GM18502 (cell line): Measurements from ENCODE around the gene PGPEP1.
"Not testable (repeated sequence)": the region's sequence is repeated elsewhere in the genome, so short reads cannot be mapped to it uniquely, and the experiment has no call there.

Source experiments
- ATAC-seq: cut with Tn5 transposase; IDR thresholded peaks from one replicate; pipeline ENCODE4 v1.9.1; 2021; ENCODE audit warnings: mild to moderate bottlenecking; ENCODE audit not compliant: unreplicated experiment, poor library complexity

PGPEP1 gene

DNA sequence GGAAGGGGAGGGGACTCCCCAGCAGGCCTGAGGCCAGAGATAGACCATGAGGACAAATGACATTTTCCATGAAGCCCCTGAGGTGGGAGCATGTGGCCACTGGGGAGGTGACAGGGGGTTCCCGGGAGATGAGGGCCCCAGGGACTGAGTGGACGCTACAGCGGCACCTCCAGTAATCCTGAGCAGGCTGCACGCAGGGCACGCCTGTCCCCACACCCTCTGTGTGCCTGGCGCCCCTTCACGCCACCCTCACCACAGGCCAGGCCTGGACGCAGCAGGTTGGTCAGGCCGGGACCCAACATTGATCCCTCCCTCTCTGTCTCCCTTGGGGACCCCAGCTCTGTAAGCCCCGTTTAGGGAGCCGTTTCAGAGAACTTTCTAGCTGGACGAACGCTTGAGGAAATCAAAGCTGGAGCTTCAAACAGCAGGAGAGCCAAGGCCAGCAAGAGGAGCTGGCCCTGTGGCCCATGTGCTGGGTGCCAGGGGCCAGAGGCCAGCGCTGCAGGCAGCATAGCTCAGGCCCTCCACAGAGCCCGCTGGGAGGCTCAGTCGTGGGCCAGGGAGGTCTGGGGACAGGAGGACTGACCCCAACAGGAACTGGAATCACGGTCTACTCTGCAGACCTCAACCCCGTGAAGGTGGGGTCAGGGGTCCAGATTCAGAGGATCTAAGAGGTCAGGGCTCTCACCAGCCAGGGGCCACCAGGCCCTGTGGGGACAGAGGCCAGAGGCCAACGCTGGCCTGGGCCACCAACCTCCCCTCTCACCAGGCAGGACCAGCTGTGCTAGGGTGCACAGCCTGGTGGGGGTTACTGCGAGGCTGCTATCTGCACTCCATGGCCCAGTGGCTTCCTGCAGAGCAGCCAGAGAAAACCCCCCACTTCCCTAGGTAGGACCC, 32.1 kb upstream of the PGPEP1 start:
- no peak for ATAC-seq

DNA sequence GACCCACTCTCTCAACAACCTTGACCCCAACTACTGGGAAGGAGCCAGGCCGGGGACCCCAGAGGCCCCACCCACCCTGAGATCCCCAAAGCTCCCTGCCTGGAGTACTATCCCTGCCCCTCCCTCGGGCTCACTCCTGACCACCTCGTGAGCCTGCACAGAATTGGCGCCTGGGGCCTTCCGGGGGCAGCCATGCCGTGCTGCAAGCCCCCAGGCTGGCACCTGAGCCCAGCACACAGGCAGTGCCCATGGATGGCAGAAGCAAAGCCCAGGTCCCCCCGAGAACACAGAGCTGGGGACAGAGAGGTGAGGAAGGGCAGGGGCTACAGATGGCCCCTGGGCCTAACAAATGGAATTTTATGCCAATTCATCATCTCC, 31.5 kb upstream of the PGPEP1 start:
- no peak for ATAC-seq

GRCh38 chr19:18309525-18310064, 30.8 kb upstream of the PGPEP1 start:
- no peak for ATAC-seq

GRCh38 chr19:18310118-18310909, 30.1 kb upstream of the PGPEP1 start:
- ATAC-seq: no peak

DNA sequence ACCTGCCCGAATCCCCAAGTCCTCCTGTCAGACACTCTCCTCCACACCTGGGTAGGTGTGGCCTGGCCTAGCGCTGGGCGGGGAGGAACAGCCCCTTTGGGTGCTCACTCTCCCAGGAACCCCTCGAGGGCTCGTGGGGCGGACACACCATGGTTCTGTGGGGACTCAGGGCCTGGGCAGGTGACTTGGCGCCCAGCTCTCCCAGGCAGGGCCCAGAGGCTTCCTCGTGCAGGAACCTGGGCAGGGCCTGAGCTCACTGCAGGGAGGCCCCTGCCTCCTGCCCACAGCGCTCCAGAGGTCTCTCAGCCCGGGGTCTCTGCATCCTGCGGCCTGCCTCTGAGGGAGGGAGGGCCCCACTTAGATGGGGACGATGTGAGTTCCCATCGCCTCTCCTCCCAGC, 29.4 kb upstream of the PGPEP1 start:
- ATAC-seq: no peak

DNA sequence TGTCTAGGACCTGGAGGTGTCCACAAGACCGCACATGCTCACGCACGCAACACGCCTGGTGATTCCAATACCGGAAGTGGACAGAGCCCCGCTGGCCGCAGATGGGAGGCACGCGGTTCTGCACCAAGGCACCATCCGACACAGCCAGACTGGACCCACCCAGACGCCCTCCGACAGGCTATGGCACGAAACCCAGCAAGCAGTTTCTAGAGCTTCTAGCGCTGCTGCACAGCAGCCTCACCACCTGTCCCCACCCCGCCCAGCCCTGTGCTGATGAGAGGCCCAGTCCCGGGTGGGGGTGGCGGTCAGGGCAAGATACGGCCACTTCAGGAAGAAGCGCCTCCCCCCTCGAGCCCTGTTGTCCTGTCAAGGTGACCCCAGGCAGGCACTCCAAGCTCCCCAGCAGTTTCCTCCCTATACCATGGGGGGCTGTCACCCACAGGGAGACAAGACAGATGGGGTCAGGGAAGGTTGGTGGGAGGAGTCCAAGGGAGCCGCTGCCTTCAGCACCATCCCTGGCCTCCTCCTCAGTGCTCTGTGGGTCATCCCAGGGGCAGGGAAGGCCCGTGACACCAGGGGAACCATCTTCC, 28.8 kb upstream of the PGPEP1 start:
- ATAC-seq: no peak

- ATAC-seq: no peak
Observed at GRCh38 chr19:18312092-18312534, 28.3 kb upstream of the PGPEP1 start.

- ATAC-seq: no peak
Observed at GRCh38 chr19:18313398-18313797, 27.0 kb upstream of the PGPEP1 start.

GRCh38 chr19:18317961-18318800, 22.2 kb upstream of the PGPEP1 start:
- ATAC-seq: no peak

DNA sequence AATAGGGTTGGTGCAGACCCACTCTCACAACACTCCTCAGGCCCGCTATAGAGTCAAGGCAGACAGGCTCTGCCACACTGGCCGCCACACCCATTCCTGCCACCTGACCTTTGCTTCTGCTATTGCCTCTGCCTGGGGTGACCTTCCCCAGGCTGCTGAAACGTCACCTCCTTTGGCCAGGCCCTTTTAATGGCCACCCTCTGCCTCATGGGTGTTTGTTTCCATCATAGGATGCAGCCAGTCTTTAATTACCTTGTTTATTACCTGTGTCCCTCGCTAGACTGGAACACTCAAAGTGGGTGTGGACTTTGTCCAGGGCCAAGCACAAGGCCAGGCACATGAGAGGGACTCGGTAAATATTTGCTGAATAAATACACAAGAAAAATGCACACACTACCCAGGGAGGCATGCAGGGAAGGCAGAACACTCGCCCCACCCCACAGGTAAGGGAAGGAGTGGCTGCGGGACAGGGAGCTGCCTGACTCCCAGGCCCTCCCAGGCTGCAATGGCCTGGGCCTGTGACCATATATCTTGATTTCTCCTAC, 20.7 kb upstream of the PGPEP1 start:
- ATAC-seq: no peak

- ATAC-seq: no peak
Observed at GRCh38 chr19:18320865-18321733, 19.3 kb upstream of the PGPEP1 start.

GRCh38 chr19:18321734-18322102, 18.7 kb upstream of the PGPEP1 start:
- no peak for ATAC-seq

DNA sequence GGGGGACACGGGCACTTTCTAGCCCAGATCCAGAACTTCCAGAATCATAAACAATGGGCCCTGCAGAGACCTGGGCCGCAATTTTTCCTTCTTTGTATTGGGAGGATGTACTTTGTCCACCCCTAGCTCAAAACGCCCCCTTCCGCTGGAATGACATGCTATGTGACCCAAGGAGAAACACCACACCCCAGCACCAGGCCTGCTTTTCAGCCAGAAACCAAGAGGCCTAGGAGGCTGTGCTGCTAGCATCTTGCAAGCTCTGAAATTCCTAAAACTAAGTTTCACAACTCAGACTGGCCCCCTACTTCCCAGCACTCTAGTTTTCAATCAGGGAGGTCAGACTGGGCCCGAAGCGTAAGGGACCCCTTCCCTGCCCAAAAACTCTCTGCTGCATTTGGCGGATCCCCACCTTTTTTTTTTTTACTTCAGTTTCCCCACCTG, 18.1 kb upstream of the PGPEP1 start:
- ATAC-seq: no peak

DNA sequence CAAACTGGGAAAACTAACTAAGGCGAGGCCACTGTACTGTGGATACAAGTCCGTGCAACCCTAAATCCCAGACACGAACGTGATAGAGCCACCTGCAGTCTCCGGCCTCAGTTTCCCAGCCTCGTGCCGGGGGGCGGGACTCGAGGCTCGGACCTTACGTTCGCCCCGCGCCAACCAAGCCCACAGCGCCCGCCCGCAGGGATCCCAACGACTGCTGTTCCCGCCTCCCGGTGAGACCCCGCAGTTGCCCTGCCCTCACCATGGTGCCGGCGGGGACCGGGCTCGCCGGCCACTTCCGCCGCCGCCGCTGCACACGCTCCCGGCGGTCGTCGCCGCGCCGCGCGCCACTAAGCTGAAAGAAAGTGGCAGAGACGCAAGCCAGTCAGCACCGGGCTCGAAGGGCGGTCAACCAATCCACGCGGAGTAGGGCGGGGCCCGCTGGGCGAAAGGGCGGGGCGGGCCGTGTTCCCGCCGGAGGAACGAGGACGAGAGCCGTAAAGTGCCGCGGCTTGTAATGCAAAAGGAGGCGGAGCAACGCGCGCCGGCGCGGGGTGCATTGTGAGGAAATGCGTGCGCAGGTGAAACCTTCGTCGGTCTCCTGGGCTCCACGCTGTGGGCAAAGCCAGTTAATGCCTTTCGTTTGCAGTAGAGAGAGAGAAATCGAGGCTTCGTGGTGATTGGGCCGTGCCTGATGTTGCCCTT, 17.5 kb upstream of the PGPEP1 start, which contains the start of gene LSM4:
Gene LSM4 (minus strand): TSS at position 318 of the 702 bp plus-strand sequence. CDS start 56 bp downstream, at position 262.
- ATAC-seq: peak; percentile 90

- ATAC-seq: not testable (repeated sequence)
Observed at GRCh38 chr19:18324373-18324731, 16.0 kb upstream of the PGPEP1 start.

DNA sequence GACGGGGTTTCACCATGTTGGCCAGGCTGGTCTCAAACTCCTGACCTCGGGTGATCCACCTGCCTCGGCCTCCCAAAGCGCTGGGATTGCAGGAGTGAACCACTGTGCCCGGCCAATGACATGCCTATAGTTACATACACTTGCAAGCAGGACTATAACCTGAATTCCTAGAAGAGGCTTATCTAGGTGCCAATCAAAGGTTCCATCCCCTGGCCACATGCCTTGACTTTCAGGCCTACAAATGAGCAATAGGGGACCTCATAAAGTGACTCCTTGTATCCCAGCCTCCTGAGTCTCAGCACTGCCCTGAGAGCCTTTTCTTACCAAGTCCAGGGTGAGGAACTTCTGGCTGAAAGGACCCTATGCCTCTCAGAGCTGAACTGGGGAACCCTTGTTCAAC, 13.6 kb upstream of the PGPEP1 start:
- ATAC-seq: no peak

DNA sequence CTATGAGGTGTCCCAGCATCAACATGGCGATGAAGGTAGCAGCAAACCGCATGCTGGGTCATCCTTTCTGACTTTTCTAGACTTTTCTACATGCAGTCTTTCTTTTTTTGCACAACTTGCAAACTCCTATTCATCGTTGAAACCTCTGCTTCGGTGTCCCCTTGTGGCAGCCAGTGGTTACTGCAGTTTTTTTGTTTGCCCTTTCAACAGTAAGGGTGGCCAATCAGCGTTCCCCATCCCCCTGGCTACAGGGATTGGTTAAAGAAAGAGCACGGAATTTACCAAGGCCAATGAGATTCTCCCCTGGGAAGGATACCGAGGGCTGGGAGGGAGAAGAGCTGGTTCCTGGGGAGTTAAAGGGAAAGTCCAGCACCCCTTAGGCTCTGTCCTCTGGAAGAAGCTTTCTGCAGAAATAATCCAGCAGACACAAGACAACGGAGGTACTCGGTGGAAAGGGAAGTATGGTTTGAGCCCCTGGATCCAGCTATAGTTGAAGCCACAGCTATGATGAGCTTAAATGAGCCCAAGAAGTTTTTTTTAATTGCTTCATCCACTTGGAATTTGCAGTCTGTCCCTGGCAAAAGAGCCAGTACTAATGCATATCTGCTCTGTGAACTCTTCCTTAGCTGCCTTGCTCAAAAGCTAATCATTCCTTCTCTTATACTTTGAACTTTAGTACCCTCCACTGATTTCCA, 11.9 kb upstream of the PGPEP1 start:
- ATAC-seq: peak; percentile 91

DNA sequence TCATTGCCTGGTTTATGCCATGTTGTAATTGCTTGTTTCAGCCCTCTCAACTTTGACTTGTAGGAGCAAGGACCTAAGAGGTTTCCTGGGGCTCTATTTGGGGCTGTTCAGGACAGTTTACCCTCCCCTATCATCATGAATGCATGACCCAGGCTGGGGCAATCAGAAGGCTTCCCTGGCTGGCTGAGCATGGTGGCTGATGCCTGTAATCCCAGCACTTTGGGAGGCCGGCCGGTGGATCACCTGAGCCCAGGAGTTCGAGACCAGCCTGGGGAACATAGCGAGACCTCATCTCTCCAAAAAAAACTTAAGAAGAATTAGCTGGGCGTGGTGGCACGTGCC, 11.4 kb upstream of the PGPEP1 start:
- ATAC-seq: peak; percentile 12
